Hematopoietic multipotent progenitor cell treated with erythropoietin and hydrocortisone succinate and interleukin-3 and kit ligand, for 6 days (in vitro differentiated cells): ENCODE results near the gene KCNA1.
"Not testable (repeated sequence)": the region's sequence is repeated elsewhere in the genome, so short reads cannot be mapped to it uniquely, and the experiment has no call there.

Source experiments
- DNase-seq: peaks from one replicate; pipeline ENCODE4 v3.0.0-alpha.2; 2015

Gene KCNA1

DNA sequence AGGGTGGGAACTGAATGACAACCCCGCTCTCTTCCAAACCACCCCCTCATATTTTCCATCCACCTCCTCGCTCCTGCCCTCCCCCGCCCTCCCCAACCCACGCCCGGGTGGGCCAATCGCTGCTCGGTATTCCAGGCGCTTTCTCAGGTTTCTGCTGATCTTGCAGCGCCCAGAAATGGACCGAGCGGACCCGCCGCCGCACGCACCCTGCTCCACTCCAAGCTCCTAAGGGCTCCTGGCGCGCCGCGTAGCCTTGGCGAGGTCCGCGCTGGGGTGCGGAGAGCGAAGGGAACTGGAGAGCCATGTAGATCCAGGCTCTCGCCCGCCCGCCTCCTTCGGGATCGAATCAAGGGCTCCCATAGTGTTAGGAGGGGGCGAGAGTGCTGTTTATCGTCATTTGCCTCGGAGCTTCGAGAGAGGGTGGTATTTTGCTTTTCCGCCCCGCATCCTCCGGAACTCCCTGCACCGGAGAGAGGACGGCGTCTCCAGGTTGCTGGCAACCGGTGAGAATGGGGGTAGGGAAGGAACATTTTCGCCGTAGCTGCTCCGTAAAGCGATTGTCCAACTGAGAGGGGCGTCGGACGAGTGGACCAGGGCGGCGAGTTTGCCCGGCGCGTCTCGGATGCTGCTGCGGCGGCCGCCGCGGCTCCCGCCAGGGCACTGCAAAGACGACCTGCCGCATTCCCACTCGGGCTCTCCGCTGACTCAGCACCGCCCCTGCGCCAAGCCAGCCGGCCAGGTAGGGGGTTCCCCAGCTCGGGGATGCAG lies at the start of gene KCNA1:
TSS of gene KCNA1 (plus strand) at position 172 of the 768 bp plus-strand sequence. CDS start 1,474 bp downstream, outside the sequence.
- DNase-seq = no peak

- DNase-seq = no peak
Observed at GRCh38 chr12:4860741-4861140, 49.0 kb upstream of the KCNA1 start.

GRCh38 chr12:4862809-4863208 lies 46.9 kb upstream of the KCNA1 start:
- DNase-seq = no peak

GRCh38 chr12:4864575-4864974 lies 45.1 kb upstream of the KCNA1 start:
- DNase-seq = no peak

GRCh38 chr12:4865246-4865645 lies 44.5 kb upstream of the KCNA1 start:
- DNase-seq = no peak

- DNase-seq = no peak
Observed at GRCh38 chr12:4866299-4866698, 43.4 kb upstream of the KCNA1 start.

- no peak for DNase-seq
Observed at GRCh38 chr12:4867384-4867783, 42.3 kb upstream of the KCNA1 start.

GRCh38 chr12:4870423-4870822 lies 39.3 kb upstream of the KCNA1 start:
- DNase-seq = no peak

DNA sequence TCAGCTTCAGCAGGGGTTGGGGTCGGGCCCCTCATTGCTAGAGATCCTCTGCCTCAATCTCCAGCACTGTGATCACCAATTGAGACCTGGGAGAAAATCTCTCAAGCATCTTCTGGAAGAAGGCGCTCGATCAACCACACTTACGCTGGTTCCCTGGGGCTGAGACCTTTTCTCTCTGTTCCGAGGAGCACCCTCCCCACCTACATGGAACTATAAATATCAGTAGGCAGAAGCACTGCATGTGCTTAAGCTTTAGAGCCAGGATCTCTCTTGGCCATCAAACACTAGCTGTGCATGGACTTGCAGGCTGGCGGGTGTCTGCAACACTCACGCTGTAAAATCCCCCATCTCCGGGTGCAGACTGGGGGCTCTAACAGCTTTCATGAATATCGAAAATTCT lies 38.2 kb upstream of the KCNA1 start:
- no peak for DNase-seq

GRCh38 chr12:4873947-4874346 lies 35.8 kb upstream of the KCNA1 start:
- no peak for DNase-seq

DNA sequence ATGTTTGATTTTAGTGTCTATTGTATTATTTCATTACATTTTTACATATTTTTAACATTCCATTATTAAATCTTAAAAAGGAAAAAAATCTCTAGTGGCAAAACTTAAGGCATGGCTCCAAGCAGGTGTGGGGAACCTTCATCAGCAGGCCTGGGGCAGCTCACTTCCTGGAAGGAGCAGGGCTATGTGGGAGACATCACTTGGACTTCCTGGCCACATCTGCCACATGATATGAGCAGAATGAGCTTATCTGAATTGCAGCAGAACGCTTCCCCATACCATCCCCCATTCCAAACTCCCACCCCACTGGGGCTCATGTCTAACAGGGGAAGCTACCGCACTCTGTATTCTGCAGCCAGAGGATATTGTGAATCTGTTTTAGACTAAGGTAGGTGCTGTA lies 35.0 kb upstream of the KCNA1 start:
- no peak for DNase-seq

DNA sequence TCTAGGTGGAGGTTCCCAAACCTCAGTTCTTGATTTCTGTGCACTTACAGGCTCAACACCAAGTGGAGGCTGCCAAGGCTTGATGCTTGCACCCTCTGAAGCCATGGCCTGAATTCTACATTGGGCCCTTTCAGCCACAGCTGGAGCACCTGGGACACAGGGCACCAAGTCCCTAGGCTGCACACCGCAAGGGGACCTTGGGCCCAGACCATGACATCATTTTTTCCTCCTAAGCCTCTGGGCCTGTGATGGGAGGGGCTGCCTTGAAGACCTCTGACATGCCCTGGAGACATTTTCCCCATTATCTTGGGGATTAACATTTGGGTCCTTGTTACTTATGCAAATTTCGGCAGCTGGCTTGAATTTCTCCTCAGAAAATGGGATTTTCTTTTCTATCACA lies 30.2 kb upstream of the KCNA1 start:
- DNase-seq = not testable (repeated sequence)

- no peak for DNase-seq
Observed at GRCh38 chr12:4881266-4882064, 28.2 kb upstream of the KCNA1 start.

- DNase-seq = no peak
Observed at GRCh38 chr12:4891866-4892265, 17.8 kb upstream of the KCNA1 start.

- DNase-seq = no peak
Observed at GRCh38 chr12:4892418-4892817, 17.3 kb upstream of the KCNA1 start.

GRCh38 chr12:4894019-4894418 lies 15.7 kb upstream of the KCNA1 start:
- no peak for DNase-seq

DNA sequence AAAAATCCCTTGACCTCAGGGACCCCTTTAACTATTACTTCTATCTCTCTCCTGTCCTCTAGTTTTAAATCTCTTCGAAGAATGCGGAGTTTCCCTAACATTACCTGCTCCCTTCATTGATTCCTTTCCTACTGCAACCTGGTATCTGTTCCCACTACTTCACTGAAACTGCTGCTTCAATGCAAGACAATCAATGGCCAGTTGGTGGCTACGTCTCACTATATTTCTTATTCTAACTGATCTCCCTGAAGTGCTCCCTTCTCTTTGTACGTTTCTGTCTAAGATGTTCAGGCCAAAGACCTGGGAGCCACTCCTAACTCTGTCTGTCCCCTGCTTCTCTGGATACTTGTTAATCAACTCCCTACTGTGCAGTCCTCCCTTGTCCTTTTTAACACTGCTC lies 10.3 kb upstream of the KCNA1 start:
- DNase-seq = peak; percentile 12

DNA sequence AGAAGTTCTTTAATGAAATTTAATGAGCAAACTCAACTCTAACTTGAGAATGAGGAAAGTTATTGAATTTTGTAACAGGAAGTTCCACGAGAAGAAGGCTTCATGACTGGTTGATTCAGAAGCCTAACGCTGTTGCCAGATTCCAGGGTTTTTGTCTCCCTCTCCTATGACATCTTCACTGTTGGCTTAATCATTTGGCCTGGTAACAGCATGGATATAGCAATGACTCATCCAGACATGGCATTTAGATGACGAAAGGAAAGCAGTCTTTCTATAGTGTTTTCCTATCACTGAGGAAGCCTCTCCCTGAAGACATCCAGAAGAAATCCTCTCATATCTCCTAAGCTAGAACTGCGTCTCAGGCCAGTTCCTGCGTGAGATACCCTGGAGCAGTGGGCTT lies 9.4 kb upstream of the KCNA1 start:
- no peak for DNase-seq

GRCh38 chr12:4905316-4905715 lies 4.4 kb upstream of the KCNA1 start:
- DNase-seq = no peak

DNA sequence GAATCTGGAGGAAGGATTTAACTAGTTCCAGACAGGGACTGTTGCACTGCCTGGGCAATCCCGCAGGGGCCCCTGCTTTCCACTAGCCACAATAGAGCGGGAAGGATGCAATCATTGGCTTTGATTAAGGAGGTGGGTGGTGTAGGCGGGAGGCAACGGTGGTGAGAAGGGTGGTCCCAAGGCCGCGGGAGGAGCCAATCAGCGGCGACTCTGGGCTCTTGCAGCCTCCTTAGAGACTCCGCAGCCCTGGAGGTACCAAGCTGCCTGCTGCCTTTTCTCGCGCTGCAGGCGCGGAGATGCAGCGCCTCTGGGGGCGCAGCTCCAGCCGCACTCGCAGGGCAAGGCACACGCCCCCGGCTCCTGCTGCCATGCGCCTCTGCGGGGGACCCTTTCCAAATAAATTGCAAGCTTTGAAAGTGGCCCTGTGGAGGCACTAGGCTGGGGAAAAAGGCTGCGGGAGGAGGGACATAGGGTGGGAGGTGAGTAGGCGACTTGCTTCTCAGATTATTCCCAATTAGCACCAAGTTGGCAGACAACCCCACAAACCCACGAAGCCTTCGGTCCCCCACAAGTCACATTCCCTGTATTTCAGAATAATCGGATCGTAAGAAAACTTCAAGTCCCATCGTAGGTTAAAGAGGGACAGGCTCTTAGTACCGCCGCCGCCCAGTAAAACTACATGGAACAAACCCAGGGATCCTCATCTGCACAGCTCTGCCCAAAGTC lies 858 bp upstream of the KCNA1 start:
- DNase-seq = peak; percentile 12

DNA sequence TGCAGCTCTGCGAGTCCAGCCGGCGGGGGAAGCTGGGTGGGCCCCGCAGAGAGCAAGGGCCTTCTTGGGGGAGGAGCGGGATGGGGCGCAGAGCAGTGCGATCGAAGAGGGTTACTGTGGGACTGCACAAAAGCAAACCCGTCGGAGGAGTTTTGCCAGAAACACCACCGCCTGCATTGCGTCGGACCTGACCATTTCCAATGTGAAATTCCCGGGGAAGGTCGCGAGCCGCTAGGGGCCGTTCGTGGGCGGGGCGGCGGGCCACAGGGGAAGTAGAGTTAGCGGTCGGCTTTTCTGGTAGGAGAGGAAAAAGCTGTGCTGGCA lies 333 bp upstream of the KCNA1 start:
- no peak for DNase-seq

- DNase-seq = no peak
Observed at GRCh38 chr12:4910502-4911315, 1.0 kb downstream of the KCNA1 start.
